HG02798 (cell line): ENCODE data around the gene NRXN3.

ENCODE experiments used
- ATAC-seq: cut with Tn5 transposase; IDR thresholded peaks from one replicate; pipeline ENCODE4 v1.9.1; 2021; ENCODE audit warnings: mild to moderate bottlenecking; ENCODE audit not compliant: unreplicated experiment, poor library complexity

NRXN3 gene

DNA sequence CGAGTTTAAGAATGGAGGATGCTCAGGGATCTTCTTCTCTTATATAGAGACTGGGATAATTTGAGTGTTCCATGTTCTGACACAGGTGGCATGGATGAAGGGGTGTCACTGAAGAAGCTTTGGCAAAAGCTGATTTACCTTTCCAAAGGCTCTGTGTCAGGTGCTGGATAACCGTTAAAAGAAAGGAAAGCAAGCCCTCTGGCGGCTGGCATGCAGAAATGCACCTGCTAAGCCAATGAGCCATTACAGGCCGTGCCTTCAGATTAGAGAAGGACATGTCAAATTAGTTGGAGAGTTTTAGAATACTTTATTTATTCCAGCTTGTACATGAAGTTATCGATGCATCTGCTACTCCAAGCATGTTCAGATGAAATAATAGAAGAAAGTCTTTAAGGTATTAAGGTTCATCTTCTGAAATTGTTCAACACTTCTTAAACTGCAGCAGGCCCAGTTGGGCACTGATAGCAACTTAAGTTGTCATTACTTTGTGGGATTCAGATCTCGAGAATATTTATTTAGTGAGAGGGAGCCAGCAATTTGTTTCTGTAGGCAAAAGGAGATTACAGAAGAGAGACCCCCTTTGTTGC is 678.2 kb downstream of the NRXN3 start:
- peak; percentile 90 for ATAC-seq

DNA sequence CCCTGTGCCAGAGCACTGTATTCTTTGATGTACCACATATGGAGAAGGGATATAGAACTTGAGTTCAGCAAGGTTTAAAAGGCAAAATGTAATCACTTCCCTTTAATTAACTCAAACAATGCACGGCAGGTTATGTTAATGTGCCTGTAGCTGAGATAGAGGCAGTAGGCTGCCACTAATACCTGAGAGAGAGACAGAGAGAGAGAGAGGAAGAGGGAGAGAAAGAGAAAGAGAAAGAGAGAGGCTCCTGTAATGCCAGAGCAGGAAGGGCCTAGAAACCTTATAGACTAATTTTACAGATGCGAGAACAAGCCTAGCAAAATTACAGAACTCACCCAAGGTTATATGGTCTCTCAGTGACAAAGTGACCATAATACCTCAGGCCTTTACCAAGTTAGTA is 679.8 kb downstream of the NRXN3 start:
- no peak for ATAC-seq

DNA sequence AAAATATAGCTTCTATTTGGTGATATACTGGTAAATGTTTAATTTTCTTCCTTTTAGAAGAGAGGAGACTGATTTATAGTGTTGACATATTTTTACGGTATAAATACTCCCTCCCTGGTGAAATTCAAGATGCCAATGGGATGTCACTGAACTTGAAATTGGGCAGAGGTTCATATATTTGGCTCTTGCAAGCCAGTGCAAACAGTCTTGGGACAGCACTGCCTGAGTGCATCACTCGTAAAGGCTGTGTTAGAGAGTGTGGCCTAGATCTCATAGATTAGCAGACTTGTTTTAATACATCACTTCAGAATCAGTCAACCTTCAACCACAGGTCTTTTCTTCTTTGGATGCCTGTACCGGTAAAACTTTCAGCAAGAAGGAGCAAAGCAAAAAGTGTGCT is 681.0 kb downstream of the NRXN3 start:
- no peak for ATAC-seq

DNA sequence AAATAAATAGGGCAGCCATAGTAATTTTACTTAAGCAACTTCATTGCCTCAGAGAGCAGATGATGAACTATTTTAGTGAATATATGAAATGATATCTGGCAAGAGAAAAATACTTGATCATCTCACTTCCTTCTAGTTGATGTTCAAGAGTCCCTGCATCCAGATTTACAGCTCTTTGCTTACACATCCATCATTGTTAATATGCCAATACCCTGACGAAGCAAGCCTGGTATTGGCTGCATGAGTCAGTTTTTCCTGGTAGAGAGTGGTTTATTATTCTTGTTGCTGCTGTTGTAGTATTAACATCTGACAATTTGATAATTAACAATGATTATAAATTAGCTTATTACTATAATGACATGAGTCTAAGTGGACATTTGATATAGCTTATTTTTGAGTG is 681.9 kb downstream of the NRXN3 start:
- ATAC-seq, result no peak

DNA sequence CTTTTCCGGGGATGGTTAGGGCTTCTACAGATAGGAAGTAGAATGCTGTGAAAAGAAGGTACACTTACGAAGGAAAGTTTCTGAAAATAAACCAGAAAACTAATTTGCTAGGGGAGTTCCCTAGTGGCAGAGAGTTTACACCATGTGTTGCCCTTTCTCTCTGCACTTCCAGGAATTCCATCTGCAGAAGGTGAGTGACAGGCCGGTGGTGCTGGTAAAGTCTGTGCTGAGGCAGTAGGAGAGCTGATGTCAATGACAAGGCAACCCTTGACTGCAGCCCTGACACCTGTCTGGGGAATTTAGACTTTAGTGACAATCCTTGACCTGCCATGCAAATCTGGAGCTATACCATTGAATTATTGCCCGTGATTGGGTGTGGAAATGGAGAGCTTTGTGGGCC is 687.8 kb downstream of the NRXN3 start:
- ATAC-seq, result no peak

DNA sequence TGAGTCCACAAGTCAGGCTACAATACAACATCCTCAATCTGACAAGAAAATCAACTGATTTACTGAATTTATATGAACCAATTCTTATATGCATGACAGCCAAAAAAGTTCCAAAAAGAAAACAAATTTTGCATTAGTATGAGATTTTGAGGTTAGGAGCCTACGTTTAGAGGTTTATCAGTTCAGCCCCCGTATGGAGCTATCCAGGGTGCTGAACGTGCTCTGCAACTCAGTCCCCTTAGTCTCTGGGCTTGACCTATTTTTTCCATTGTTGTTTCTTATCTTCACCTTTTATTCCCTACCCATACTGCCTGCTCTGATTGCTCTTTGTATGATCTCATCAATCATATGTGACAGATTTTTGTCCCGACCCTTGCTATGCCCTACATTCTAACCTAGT is 693.0 kb downstream of the NRXN3 start:
- peak; percentile 45 for ATAC-seq

DNA sequence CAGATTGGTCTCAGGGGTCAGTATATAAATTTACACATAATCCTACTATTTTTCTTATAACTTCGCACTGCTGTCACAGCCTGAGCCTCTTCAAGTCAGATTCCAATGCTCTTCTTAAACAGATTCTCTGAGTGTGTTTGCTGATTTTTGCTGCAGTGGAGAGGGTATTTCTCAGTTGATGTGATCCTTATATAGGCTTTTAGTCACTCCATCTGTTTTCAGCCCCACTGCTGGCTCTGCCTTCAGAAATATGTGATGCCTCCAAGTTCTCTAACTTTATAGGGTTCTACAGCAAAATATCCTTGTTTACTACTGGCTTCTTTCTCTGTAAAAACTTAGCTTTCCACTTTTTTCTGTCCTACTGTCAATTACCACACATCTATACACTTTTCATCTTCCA is 702.7 kb downstream of the NRXN3 start:
- ATAC-seq, result no peak

DNA sequence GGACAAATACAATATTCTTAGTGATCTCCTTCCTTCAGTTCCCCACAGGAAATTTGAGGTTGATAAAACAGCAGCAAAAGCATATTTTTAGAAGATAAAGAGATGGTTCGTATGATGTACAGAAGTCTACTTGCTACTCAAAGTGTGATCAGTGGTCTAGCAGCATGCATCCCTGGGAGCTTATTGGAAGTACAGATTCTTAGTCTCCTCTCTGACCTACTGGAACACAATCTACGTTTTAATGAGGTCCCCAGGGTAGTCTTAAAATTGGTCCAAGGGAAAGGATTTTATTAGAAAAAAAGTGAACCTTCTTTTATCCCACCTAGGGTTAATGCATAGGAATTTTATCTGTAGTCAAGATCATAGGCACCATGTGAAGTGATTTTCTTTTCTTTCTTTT is 703.4 kb downstream of the NRXN3 start:
- no peak for ATAC-seq

DNA sequence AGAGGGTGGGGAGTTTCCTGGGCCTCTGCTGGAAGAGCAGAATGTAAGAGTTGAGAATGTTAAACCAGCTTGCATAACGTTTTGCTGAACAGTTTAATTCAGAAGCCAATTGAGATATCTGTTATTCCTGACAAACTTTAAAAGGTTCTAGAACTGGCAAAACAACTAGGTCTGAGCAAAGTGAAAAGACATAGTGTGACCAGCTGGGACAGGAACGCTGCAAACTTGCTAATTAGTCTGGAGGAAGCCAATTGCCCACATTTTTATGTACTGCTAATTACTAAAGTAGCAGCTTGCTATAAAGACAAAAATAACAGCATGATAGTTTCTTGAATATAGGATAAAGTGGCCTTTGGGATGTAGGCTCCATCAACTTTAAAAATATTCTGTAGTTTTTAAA is 704.9 kb downstream of the NRXN3 start:
- no peak for ATAC-seq

DNA sequence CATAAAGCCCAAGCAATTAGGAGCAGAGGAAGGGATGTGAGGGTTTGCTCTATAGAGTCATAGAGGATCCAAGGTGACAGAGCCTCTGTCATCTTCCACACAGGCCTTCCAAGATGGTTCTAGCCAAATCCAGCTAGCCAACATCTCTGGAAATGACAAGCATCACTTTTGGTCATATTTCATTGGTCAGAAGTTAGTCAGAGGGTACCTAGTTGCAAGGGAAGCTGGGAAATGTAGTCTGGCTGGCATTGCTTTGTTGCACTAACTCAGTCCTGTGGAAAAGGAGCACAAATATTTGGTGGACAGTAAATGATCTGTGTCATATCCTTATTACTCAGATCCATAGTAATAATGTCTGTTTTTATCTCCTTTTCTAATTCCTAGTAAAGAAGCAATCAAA is 715.7 kb downstream of the NRXN3 start:
- no peak for ATAC-seq

DNA sequence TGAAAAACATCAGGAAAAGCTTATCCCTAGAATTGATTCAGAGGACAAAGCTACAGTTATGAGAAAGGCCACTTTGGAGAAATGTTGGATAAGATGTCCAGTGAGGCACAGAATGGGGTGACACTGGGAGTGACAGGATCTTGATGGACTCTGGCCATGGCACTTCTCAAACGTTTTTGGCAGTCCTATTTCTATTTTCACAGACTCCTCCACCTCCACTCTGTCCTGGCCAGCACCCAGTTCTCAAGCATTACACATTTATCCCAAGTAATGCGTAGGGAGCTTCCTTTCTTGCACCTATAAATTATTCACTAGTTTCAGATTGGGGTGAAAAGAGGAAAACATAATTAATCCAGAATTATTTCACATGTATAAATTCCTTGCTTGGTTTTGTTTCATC is 727.3 kb downstream of the NRXN3 start:
- ATAC-seq, result no peak

DNA sequence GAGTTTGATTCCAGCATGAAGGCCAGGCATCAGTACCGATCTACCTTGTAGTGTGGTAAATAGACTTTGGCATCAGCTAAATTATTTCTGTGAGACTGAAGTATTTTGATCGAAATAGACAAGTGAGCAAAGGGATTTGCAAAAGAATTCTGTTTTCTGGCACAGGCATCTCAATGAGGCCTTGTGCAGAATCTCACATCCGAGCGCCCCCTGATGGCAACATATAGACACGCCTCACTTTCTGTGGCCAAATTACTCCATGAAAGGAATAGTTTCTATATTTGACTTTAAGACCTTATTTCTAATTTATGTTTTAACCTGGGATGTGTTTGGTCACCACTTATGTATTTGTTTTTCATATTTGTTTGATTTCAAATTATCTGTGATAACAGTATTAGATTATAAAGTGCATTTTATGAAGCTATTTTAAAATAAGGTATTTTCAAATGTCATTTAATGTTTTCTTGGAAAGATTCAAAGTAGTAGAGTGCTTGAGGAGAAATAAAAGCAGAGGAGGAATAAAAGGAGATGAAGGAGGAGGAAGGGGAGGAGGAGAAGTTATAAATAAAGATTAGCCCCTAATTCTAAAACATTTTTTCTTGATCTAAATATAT is 731.9 kb downstream of the NRXN3 start:
- ATAC-seq, result no peak

DNA sequence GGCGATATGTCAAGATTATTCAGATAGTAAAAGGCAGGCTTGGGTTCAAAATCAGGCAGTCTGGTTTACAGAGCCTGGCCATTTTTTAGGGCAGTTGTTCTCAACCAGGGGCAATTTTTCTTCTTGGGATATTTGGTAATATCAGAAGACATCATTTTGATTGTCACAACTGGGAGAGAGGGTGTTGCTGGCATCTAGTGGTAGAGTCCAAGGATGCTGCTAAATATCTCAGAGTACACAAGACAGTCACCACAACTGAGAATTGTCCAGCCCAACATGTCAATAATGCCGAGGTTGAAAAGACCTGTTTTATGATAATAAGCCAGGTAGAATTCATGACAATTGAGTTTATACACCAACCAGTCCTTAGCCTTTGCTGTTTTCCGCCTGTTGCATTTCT is 733.9 kb downstream of the NRXN3 start:
- ATAC-seq, result no peak

DNA sequence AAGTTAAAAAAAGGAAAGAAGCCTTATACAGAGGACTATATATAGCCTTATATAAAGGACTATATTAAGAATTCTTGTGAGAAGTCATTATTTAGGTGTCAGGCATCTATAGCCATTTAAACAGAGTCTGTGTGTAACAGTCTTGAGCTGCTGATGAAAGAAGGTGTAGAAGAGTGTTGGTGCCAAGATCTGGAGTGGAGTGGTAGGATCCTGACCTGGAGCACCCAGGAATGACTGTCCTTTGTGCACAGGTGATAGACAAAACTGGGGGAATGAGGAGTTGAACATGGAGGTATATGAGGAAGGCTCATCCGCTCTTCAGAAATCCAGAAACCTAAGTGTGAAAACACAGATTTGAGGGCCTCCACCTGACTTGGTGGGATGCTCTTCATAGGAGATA is 747.3 kb downstream of the NRXN3 start:
- no peak for ATAC-seq

DNA sequence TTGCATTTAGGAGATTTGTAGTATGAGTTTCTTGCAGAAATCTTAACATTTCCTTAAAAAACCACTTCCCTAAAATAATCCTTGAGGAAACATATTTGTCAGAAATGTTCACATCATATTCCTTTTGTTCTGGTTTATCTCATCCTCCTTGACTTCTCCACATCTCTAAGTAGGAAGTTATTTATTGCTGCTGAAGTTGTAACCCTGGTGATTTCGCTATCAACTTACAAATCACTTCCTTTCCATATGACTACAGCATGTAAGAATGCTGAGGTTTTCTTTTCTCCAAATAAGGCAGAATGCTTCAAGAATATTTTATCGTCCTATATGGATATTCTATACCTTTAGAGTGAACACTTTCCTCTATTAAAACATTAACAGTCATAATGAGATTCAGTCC is 751.7 kb downstream of the NRXN3 start:
- ATAC-seq, result no peak

DNA sequence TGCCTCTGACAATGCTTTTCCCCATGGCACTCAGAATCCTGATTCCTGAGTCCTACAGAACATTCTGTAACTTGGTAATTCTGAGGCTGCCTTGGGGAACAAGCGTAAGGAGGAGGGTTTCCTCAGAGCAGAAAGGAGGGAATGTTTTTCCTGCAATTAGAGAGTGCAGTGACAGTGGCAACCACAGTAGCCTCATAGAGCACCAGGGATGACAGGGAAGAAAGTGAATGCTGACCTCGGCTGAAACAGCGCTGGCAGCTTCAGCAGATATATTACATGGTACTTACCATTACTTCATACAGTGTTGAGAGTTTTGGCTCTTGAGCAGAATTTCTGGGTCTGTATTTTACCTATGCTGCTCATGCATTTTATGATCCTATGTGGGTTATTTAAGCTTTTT is 757.1 kb downstream of the NRXN3 start:
- no peak for ATAC-seq

DNA sequence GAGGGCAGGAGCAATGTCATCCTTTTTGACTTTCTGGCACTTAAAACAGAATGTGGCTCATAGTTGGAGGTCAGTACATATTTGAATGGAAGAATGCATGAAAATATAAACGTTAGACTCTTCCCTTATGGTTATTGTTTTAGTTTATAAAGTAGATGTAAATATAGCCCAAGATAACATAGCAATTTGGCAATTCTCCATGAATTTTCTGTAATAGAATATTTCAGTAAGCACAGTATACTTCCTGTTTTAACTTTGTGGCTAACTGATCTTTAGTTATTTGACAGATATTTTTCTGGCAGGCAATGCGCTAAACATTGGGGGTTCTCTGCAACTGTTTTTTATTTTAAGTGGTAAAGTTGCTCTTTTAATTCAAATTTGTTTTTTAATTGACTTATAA is 763.0 kb downstream of the NRXN3 start:
- ATAC-seq, result no peak

DNA sequence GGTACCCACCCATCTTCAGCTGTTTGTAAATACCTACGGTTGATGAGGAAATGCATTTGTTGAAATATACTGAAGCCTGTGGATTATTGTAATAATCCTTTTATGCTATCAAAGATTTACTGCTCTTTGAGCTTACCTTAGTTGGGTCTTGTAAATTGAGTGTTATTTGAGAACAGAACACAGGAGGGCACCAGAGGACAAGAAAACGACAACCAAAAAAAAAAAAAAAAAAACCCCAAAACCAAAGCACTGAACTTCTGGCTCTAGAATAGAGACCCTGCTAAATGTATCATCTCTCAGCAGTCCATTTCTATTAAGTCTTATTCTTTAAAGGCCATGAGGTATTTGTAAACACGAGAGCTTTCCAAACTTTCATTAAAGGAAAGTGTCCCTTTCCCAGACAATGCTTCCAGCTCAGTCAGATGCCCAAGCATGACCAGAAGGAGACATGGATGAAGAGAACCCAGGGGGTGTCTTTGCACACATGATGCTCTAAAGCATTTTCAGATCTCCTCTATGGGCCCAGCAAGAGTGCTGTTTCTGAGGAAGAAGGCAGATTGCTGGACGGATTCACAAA is 763.9 kb downstream of the NRXN3 start:
- ATAC-seq, result no peak

DNA sequence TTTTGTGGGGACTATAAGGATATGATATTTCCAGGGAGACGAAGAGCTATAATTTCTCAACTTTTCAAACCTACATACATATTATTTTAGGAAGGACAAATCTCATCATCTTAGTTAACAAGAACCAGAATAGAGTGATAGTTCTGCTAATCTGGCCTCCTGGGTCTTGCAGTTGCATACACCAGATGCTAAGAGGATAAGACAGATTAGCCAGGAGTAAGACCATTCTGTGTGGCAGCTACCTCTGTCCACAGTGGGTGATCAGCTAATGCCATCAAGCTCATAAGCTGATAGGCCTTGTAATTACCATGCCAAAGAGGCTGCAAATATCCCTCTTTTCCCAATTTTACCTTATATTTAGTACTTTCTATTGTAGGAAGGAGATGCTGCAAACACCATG is 776.8 kb downstream of the NRXN3 start:
- ATAC-seq, result no peak

DNA sequence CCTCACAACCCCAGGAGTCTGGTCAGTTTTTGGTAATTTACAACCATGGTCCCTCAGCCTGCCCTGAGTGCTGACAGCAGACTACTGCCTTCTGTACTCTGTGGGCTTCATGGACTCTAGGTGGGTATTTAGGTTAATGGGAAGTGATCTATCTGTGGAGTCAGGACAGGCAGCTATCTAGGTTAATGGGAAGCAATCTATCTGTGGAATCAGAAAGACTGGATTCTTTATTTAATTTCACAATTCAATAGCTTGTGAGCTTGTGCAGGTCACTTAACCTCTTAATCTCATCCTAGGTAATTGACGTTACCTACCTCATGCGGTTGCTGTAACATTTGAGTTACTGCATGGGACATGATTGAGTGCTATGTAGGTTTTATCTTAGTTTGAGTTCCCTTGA is 777.5 kb downstream of the NRXN3 start:
- no peak for ATAC-seq

DNA sequence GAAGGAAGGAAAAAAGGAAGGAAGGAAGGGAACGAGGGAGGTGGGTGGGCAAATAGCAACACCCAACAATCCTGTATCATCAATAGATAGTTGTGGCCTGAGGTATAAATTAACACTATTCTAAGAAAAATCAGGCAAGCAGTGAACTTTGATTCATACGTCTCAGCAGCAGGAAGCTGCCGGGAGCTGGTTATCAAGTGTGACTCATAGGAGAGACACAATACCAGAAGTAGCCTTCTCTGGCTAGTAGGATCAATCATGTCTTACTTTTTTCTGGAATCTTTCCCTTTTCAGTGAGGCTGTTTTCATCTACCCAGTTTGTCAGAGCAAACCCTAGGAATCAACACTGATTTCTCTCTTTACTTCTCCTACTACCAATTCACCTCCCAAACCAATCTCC is 780.5 kb downstream of the NRXN3 start:
- ATAC-seq, result no peak

DNA sequence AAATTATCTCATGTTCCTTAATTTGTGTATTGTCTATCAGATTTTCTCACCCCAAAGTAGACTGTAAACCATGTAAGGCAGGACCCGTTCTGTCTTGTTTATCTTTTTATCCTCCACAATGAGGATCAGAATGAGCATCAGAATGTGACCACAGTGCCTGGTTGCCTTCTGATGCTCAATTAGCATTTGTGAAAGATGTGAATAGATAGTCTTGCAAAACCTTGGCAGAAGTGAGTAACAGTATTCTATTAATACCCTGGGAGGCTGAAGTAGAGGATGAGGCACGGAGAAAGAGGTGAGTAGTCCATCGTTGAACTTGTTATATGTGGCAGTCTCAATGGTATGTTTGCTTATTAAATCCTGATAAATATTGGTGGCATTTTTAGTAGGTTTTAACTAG is 781.4 kb downstream of the NRXN3 start:
- no peak for ATAC-seq
